Measurements from ENCODE around the gene LYZL1.
A peak's percentile ranks its signal among the peaks of the same experiment; 100 is the strongest.

LYZL1 gene

DNA sequence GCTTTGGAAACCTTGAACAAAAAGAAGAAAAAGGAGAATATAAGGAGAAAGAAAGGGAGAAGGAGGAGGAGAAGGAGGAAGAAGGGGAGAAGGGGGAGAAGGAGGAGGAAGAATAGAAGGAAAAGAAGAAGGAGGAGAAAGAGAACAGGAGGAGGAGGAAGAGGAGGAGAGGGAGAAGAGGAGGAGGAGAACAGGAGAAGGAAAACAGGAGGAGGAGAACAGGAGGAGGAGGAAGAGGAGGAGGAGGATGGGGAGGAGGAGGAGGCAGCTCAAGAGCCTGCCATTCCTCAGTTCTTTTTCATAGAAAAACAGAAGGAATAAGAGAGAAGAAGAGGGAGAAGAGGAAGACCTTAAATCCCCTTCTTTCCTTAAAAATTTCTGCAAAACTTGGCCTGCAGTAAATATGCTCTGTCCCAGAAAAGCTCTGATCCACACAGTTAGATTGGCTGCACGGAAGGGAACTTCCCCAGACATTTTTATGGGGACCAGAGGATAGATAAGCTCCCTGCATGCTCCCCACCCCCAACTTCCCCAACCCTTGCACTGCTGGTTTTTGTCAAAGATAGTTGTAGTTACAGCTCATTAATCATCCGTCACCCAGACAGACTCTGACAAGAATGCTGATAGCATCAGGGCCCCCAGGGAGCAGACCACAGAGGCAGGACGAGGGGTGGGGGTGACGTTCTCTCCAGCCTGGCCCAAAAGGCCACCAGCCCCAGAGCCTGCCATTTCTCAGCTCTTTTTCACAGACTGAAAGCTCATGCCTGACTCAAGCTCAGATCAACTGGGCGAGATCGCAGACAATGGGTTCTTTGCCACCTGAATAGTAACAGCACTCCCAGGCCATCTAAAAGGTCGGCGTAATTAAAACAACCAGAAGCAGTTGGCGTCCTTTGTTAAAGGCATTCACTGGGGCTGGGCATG is 34.5 kb upstream of the LYZL1 start:
- peak; percentile 76 for ATAC-seq
- no peak for TF ChIP-seq OSR1 (CRISPR knock-in tag; IDR thresholded peaks at IDR 0.05)
- no peak for TF ChIP-seq ESRRG (CRISPR knock-in tag; IDR thresholded peaks at IDR 0.05)
- no peak for TF ChIP-seq CSDC2 (CRISPR knock-in tag; IDR thresholded peaks at IDR 0.05)
- TF ChIP-seq, protein P1, sequence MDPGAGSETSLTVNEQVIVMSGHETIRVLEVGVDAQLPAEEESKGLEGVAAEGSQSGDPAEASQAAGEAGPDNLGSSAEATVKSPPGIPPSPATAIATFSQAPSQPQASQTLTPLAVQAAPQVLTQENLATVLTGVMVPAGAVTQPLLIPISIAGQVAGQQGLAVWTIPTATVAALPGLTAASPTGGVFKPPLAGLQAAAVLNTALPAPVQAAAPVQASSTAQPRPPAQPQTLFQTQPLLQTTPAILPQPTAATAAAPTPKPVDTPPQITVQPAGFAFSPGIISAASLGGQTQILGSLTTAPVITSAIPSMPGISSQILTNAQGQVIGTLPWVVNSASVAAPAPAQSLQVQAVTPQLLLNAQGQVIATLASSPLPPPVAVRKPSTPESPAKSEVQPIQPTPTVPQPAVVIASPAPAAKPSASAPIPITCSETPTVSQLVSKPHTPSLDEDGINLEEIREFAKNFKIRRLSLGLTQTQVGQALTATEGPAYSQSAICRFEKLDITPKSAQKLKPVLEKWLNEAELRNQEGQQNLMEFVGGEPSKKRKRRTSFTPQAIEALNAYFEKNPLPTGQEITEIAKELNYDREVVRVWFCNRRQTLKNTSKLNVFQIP (CRISPR knock-in tag; IDR thresholded peaks at IDR 0.05; ENCODE audit: borderline replicate concordance, low read depth) = no peak
- TF ChIP-seq ISL1 (CRISPR knock-in tag; IDR thresholded peaks at IDR 0.05) = peak; percentile 57
- TF ChIP-seq GLIS3 (CRISPR knock-in tag; IDR thresholded peaks at IDR 0.05) = peak; percentile 81; the same call in 1 of the 2 replicates
- TF ChIP-seq, protein P2, sequence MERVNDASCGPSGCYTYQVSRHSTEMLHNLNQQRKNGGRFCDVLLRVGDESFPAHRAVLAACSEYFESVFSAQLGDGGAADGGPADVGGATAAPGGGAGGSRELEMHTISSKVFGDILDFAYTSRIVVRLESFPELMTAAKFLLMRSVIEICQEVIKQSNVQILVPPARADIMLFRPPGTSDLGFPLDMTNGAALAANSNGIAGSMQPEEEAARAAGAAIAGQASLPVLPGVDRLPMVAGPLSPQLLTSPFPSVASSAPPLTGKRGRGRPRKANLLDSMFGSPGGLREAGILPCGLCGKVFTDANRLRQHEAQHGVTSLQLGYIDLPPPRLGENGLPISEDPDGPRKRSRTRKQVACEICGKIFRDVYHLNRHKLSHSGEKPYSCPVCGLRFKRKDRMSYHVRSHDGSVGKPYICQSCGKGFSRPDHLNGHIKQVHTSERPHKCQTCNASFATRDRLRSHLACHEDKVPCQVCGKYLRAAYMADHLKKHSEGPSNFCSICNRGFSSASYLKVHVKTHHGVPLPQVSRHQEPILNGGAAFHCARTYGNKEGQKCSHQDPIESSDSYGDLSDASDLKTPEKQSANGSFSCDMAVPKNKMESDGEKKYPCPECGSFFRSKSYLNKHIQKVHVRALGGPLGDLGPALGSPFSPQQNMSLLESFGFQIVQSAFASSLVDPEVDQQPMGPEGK (CRISPR knock-in tag; IDR thresholded peaks at IDR 0.05; ENCODE audit: borderline replicate concordance) = peak; percentile 69; the same call in 1 of the 2 replicates
- no peak for TF ChIP-seq SNAI2 (CRISPR knock-in tag; IDR thresholded peaks at IDR 0.05)
- no peak for TF ChIP-seq ZNF70 (CRISPR knock-in tag; IDR thresholded peaks at IDR 0.05)
- no peak for TF ChIP-seq BACH2 (CRISPR knock-in tag; IDR thresholded peaks at IDR 0.05; ENCODE audit: borderline replicate concordance)
- TF ChIP-seq, protein P3, sequence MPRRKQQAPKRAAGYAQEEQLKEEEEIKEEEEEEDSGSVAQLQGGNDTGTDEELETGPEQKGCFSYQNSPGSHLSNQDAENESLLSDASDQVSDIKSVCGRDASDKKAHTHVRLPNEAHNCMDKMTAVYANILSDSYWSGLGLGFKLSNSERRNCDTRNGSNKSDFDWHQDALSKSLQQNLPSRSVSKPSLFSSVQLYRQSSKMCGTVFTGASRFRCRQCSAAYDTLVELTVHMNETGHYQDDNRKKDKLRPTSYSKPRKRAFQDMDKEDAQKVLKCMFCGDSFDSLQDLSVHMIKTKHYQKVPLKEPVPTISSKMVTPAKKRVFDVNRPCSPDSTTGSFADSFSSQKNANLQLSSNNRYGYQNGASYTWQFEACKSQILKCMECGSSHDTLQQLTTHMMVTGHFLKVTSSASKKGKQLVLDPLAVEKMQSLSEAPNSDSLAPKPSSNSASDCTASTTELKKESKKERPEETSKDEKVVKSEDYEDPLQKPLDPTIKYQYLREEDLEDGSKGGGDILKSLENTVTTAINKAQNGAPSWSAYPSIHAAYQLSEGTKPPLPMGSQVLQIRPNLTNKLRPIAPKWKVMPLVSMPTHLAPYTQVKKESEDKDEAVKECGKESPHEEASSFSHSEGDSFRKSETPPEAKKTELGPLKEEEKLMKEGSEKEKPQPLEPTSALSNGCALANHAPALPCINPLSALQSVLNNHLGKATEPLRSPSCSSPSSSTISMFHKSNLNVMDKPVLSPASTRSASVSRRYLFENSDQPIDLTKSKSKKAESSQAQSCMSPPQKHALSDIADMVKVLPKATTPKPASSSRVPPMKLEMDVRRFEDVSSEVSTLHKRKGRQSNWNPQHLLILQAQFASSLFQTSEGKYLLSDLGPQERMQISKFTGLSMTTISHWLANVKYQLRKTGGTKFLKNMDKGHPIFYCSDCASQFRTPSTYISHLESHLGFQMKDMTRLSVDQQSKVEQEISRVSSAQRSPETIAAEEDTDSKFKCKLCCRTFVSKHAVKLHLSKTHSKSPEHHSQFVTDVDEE (CRISPR knock-in tag; IDR thresholded peaks at IDR 0.05) = peak; percentile 99
- TF ChIP-seq ZFP3 (CRISPR knock-in tag; IDR thresholded peaks at IDR 0.05) = 0 out of 2 replicates have a peak, but pooled peaks have one; percentile 30
- TF ChIP-seq, protein P4, sequence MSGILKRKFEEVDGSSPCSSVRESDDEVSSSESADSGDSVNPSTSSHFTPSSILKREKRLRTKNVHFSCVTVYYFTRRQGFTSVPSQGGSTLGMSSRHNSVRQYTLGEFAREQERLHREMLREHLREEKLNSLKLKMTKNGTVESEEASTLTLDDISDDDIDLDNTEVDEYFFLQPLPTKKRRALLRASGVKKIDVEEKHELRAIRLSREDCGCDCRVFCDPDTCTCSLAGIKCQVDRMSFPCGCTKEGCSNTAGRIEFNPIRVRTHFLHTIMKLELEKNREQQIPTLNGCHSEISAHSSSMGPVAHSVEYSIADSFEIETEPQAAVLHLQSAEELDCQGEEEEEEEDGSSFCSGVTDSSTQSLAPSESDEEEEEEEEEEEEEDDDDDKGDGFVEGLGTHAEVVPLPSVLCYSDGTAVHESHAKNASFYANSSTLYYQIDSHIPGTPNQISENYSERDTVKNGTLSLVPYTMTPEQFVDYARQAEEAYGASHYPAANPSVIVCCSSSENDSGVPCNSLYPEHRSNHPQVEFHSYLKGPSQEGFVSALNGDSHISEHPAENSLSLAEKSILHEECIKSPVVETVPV (CRISPR knock-in tag; IDR thresholded peaks at IDR 0.05) = no peak
- no peak for TF ChIP-seq TOX (CRISPR knock-in tag; IDR thresholded peaks at IDR 0.05; ENCODE audit: borderline replicate concordance)
- no peak for TF ChIP-seq ZC3H10 (CRISPR knock-in tag; IDR thresholded peaks at IDR 0.05)
- no peak for TF ChIP-seq ZFP30 (CRISPR knock-in tag; IDR thresholded peaks at IDR 0.05)
- TF ChIP-seq TCF4 (CRISPR knock-in tag; IDR thresholded peaks at IDR 0.05; ENCODE audit: borderline replicate concordance) = peak; percentile 81
- TF ChIP-seq ZNF565 (CRISPR knock-in tag; conservative IDR thresholded peaks at IDR 0.05; ENCODE audit: low read depth) = no peak
- TF ChIP-seq ARNTL (CRISPR knock-in tag; IDR thresholded peaks at IDR 0.05; ENCODE audit: borderline replicate concordance, low read depth) = no peak

DNA sequence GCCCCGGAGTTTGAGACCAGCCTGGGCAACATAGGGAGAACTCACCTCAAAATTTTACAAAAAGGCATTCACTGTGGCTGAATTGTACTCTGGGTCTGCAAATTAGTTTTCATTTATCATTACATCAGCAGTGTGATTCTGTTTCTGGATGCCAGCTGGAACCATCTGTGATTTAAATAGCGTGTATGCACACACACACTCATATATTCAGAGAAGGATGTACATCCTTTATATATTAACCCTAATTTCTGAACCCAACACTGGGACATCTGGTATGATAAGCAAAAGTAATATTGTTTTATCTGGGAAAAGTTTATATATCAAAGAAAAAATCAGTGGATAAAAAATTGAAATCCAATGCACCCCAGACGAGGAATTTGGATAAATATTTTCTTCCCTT is 33.8 kb upstream of the LYZL1 start:
- no peak for TF ChIP-seq CSDC2 (CRISPR knock-in tag; IDR thresholded peaks at IDR 0.05)
- TF ChIP-seq TOX (CRISPR knock-in tag; IDR thresholded peaks at IDR 0.05; ENCODE audit: borderline replicate concordance) = no peak
- TF ChIP-seq, protein P3 (CRISPR knock-in tag; IDR thresholded peaks at IDR 0.05) = peak; percentile 12; the same call in 1 of the 2 replicates
- no peak for TF ChIP-seq ZNF70 (CRISPR knock-in tag; IDR thresholded peaks at IDR 0.05)
- TF ChIP-seq ARNTL (CRISPR knock-in tag; IDR thresholded peaks at IDR 0.05; ENCODE audit: borderline replicate concordance, low read depth) = no peak
- no peak for TF ChIP-seq ZC3H10 (CRISPR knock-in tag; IDR thresholded peaks at IDR 0.05)
- no peak for TF ChIP-seq BACH2 (CRISPR knock-in tag; IDR thresholded peaks at IDR 0.05; ENCODE audit: borderline replicate concordance)
- TF ChIP-seq TCF4 (CRISPR knock-in tag; IDR thresholded peaks at IDR 0.05; ENCODE audit: borderline replicate concordance) = peak; percentile 33; the same call in 1 of the 2 replicates
- TF ChIP-seq, protein P2 (CRISPR knock-in tag; IDR thresholded peaks at IDR 0.05; ENCODE audit: borderline replicate concordance) = no peak
- ATAC-seq = peak; percentile 27; the same call in 2 of the 3 replicates

Measured in SK-N-SH treated with all-trans-retinoic acid at 6 μM for 48 hours (cell line).